ENCODE data around the gene AGR3.
"Not testable (repeated sequence)": the region's sequence is repeated elsewhere in the genome, so short reads cannot be mapped to it uniquely, and the experiment has no call there.

AGR3 gene

DNA sequence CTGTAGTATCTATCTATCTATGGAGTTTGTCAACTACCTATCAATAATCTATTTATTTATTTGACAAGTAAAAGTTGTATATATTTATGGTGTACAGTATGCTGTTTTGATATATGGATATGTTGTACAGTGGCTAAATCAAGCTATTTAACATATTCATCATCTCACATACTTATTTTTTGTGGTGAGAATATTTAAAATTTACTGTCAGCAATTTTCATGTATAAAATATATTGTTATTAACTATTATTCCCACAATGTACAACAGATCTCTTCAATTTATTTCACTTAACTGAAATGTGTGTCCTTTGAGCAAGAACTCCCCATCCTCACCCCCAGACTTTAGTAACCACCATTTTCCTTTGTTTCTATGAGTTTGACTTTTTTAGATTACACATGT, 14.5 kb downstream of the AGR3 start:
- no peak for DNase-seq (ENCODE audit: extremely low spot score)
- no peak for TF ChIP-seq BHLHE40 (IDR thresholded peaks at IDR 0.05; ENCODE audit: borderline replicate concordance)
- no peak for TF ChIP-seq FOXM1 (IDR thresholded peaks at IDR 0.05; ENCODE audit: borderline replicate concordance)
- TF ChIP-seq ARNT (IDR thresholded peaks at IDR 0.05), result no peak
- no peak for TF ChIP-seq ZNF384 (IDR thresholded peaks at IDR 0.05)
- TF ChIP-seq, protein P1, sequence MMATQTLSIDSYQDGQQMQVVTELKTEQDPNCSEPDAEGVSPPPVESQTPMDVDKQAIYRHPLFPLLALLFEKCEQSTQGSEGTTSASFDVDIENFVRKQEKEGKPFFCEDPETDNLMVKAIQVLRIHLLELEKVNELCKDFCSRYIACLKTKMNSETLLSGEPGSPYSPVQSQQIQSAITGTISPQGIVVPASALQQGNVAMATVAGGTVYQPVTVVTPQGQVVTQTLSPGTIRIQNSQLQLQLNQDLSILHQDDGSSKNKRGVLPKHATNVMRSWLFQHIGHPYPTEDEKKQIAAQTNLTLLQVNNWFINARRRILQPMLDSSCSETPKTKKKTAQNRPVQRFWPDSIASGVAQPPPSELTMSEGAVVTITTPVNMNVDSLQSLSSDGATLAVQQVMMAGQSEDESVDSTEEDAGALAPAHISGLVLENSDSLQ (IDR thresholded peaks at IDR 0.05), result no peak
- no peak for TF ChIP-seq TARDBP (IDR thresholded peaks at IDR 0.05)
- no peak for TF ChIP-seq ELF4 (IDR thresholded peaks at IDR 0.05)
- ChIA-PET POLR2A (no interaction called here), CTCF (no interaction called here)

DNA sequence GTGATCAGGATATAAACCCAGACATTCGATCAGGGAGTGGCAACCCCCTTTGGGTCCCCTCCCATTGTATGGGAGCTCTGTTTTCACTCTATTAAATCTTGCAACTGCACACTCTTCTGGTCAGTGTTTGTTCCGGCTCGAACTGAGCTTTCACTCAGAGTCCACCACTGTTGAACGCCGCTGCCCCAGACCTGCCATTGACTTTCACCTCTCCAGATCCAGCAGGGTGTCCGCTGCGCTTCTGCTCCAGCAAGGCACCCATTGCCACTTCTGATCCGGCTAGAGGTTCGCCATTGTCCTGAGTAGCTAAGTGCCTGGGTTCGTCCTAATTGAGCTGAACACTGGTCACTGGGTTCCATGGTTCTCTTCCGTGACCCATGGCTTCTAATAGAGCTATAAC, 28.6 kb downstream of the AGR3 start:
- CTCF ChIA-PET; DNase-seq (ENCODE audit: extremely low spot score); POLR2A ChIA-PET: not testable (repeated sequence)

DNA sequence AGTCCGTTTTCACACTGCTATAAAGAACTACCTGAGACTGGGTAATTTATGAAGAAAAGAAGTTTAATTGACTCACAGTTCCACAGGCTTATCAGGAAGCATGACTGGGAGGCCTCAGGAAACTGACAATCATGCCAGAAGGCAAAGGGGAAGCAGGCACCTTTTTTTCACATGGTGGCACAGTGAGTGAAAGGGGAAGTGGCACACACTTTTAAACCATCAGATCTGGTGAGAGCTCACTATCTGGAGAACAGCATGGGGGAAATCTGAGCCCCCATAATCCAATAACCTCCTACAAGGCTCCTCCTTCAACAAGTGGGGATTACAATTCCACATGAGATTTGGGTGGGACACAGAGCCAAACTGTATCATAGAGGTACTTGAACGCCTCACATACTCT, 30.0 kb downstream of the AGR3 start:
- no peak for TF ChIP-seq ELF4 (IDR thresholded peaks at IDR 0.05)
- no peak for TF ChIP-seq SUZ12 (IDR thresholded peaks at IDR 0.05)
- TF ChIP-seq ZNF384 (IDR thresholded peaks at IDR 0.05), result no peak
- no peak for TF ChIP-seq LEF1 (IDR thresholded peaks at IDR 0.05; ENCODE audit: borderline replicate concordance)
- TF ChIP-seq FOXA1 (IDR thresholded peaks at IDR 0.05), result no peak
- TF ChIP-seq CTBP1 (IDR thresholded peaks at IDR 0.05; ENCODE audit: borderline replicate concordance), result no peak
- no peak for TF ChIP-seq SP1 (IDR thresholded peaks at IDR 0.05)
- no peak for TF ChIP-seq L3MBTL2 (conservative IDR thresholded peaks at IDR 0.05)
- TF ChIP-seq FOXK2 (IDR thresholded peaks at IDR 0.05), result no peak
- no peak for TF ChIP-seq NFRKB (IDR thresholded peaks at IDR 0.05)
- TF ChIP-seq ARNT (IDR thresholded peaks at IDR 0.05), result no peak
- no peak for TF ChIP-seq BHLHE40 (IDR thresholded peaks at IDR 0.05; ENCODE audit: borderline replicate concordance)
- TF ChIP-seq HDGF (IDR thresholded peaks at IDR 0.05; ENCODE audit: borderline replicate concordance), result no peak
- no peak for TF ChIP-seq TARDBP (IDR thresholded peaks at IDR 0.05)
- TF ChIP-seq FOXM1 (IDR thresholded peaks at IDR 0.05; ENCODE audit: borderline replicate concordance), result no peak
- TF ChIP-seq, protein P1 (IDR thresholded peaks at IDR 0.05), result no peak
- no peak for DNase-seq (ENCODE audit: extremely low spot score)
- ChIA-PET CTCF (no interaction called here), POLR2A (no interaction called here)

DNA sequence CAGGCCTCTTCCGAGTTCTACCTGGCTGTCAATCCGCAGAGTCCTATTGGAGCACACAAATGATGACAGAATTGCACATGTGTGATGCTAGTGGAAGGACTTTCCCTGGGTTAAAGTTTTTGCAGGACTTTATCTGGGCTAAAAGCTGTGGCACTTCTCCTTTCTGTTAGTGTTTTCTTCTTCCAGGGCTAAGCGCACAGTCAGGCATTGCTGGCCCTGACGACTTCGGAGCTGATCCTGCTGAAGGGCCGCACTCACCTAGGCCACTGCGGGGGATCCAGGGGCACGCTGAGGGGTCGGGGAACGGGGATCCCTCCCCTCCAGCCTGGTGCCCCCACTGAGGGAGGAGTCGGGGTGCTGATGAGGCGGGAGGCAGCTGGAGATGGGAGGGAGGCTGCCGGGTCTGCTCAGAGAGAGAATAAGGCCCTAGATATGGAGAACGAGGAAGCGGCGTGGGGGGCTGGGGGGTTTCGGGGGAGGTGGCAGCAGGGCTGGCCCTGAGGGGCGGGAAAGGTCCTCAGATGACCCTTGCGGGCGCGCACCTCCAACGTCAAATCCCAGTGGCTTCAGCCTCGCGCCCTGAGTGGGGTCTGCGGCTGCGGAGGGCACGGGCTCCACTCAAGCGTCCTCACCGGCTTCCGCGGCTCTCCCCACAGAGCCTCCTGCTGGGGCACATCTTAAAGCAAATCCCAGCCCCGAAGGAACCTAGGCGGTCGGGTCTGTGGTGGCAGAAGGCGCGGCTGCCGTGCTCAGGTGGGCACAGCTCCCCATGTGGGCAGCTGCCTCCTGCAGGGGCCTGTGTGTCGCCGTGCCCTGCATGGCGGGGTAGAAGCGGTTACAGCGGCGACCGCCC, 30.9 kb downstream of the AGR3 start:
- CTCF ChIA-PET, result no interaction called here
- POLR2A ChIA-PET, result no interaction called here
- TF ChIP-seq LEF1 (IDR thresholded peaks at IDR 0.05; ENCODE audit: borderline replicate concordance) (no peak), ZNF384 (IDR thresholded peaks at IDR 0.05) (no peak), CTBP1 (IDR thresholded peaks at IDR 0.05; ENCODE audit: borderline replicate concordance) (no peak)
- TF ChIP-seq, protein P1 (IDR thresholded peaks at IDR 0.05), result no peak
- no peak for DNase-seq (ENCODE audit: extremely low spot score)

DNA sequence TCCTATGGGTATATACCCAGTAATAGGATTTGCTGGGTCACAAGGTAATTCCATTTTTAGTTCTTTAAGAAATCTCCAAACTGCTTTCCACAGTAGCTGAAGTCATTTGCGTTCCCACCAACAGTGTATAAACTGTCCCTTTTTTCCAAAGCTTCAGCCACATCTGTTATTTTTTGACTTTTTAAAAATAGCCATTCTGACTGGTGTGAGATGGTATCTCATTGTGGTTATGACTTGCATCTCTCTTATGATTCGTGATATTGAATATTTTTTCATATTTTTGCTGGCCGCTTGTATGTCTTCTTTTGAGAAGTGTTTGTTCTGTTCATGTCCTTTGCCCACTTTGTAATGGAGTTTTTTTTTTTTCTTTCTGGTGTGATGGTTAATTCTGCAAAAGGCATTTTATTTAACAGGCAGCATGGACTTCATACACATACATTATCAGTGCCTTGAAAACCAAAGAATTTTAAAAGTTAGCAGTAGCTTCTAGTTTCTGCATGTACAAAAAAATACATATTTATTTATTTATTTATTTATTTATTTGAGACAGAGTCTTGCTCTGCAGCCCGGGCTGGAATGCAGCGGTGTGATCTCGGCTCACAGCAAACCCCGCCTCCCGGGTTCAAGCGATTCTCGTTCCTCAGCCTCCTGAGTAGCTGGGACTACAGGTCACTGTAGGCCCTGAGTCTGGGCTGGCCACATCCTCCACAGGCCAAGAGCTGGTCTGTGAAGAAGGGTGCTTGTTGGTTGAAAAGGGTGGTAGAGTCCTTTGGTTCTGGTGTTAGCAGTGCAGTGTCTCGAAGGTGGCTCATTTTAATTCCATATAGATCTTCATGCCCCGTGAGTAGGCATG, 32.3 kb downstream of the AGR3 start:
- CTCF ChIA-PET, result interaction anchor here (0.6 kb wide), 1 partner anchor 285 kb away, joined by 4 read pairs; no protein-coding TSS in a partner anchor
- TF ChIP-seq ELF4 (IDR thresholded peaks at IDR 0.05), result no peak
- TF ChIP-seq L3MBTL2 (conservative IDR thresholded peaks at IDR 0.05), result no peak
- TF ChIP-seq ARNT (IDR thresholded peaks at IDR 0.05), result no peak
- TF ChIP-seq, protein P1 (IDR thresholded peaks at IDR 0.05), result no peak
- TF ChIP-seq HDGF (IDR thresholded peaks at IDR 0.05; ENCODE audit: borderline replicate concordance), result no peak
- no peak for TF ChIP-seq SP1 (IDR thresholded peaks at IDR 0.05)
- no peak for TF ChIP-seq FOXA1 (IDR thresholded peaks at IDR 0.05)
- no peak for TF ChIP-seq FOXK2 (IDR thresholded peaks at IDR 0.05)
- TF ChIP-seq ZNF384 (IDR thresholded peaks at IDR 0.05), result no peak
- TF ChIP-seq LEF1 (IDR thresholded peaks at IDR 0.05; ENCODE audit: borderline replicate concordance), result no peak
- TF ChIP-seq NFRKB (IDR thresholded peaks at IDR 0.05), result no peak
- no peak for TF ChIP-seq FOXM1 (IDR thresholded peaks at IDR 0.05; ENCODE audit: borderline replicate concordance)
- TF ChIP-seq CTBP1 (IDR thresholded peaks at IDR 0.05; ENCODE audit: borderline replicate concordance), result no peak
- no peak for TF ChIP-seq BHLHE40 (IDR thresholded peaks at IDR 0.05; ENCODE audit: borderline replicate concordance)
- TF ChIP-seq TARDBP (IDR thresholded peaks at IDR 0.05), result no peak
- TF ChIP-seq SUZ12 (IDR thresholded peaks at IDR 0.05), result no peak
- POLR2A ChIA-PET, result no interaction called here
- DNase-seq (ENCODE audit: extremely low spot score), result no peak
